ENCODE results near the gene ZNF436. TPM values are rescaled to one million over a fixed set of nuclear protein-coding genes. Genes with fewer than 3 reads are reported as not detected.

The ZNF436 gene
- total RNA-seq, 1 experiment from 2014 or later: 0.52 TPM

GRCh38 chr1:23389837-23390321 is 20.2 kb upstream of the ZNF436 start:
- Mint-ChIP-seq H3K27me3 (ENCODE audit: low read depth) (no peaks in the 10 kb centered on the region), H3K36me3 (ENCODE audit: insufficient read depth in 1 of 3, low read depth in 3 of 3) (no peaks in the 10 kb centered on the region), H3K9me3 (peaks cover 0 to 3% of the 10 kb centered on the region in 2 experiments; a peak in 1 of 5 replicates), H3K4me3 (no peak overlapping the region; a peak in 1 of 5 replicates), H3K4me1 (peaks cover 7 to 11% of the 10 kb centered on the region in 2 experiments), H3K27ac (no peak overlapping the region)
- H2AFZ ChIP-seq (ENCODE audit: low read length): no peak overlapping the region
- no peak overlapping the region for H2AK5ac ChIP-seq (ENCODE audit: insufficient read length, low read length)
- H3K4ac ChIP-seq (ENCODE audit: low read depth, low read length): no peak overlapping the region
- H3K79me2 ChIP-seq (ENCODE audit: insufficient read depth, low read length): no peaks in the 10 kb centered on the region
- H3K4me1 ChIP-seq (ENCODE audit: insufficient read depth, low read length): no peaks in the 10 kb centered on the region; the same call in 1 of the 2 replicates
- DNase-seq: no peak
- peaks cover 34% of the 10 kb centered on the region for H3K27me3 ChIP-seq (ENCODE audit: insufficient read depth, low read length)
- H3K79me1 ChIP-seq (ENCODE audit: insufficient read depth, low read depth, low read length, poor library complexity, severe bottlenecking): no peaks in the 10 kb centered on the region
- H4K91ac ChIP-seq (ENCODE audit: insufficient read length, low read depth, low read length): no peak overlapping the region
- H4K5ac ChIP-seq (ENCODE audit: insufficient read length, low read depth, low read length): no peak overlapping the region
- no peak overlapping the region for H3K9ac ChIP-seq (ENCODE audit: extremely low read depth, insufficient read length, low read length)
- H3K14ac ChIP-seq (ENCODE audit: insufficient read depth, low read length): no peak overlapping the region
- TF ChIP-seq CTCF (conservative IDR thresholded peaks at IDR 0.05): no peak
- no CpG with 5 or more reads among the region's 9 CpGs for WGBS (ENCODE audit: extremely low coverage, insufficient read length, low lambda C conversion rate)
- no peak overlapping the region for H3K23ac ChIP-seq (ENCODE audit: insufficient read length, low read depth, low read length)
- H2BK20ac ChIP-seq (ENCODE audit: low read depth, low read length, poor library complexity, severe bottlenecking): no peak overlapping the region
- no peak overlapping the region for H3K18ac ChIP-seq (ENCODE audit: insufficient read length, low read depth, low read length)
- no peak overlapping the region for H4K8ac ChIP-seq (replicated peaks; ENCODE audit: insufficient read length, low read depth, low read length)
- no peak overlapping the region for H2BK120ac ChIP-seq (ENCODE audit: low read depth, low read length, poor library complexity, severe bottlenecking)
- no peak overlapping the region for H2BK12ac ChIP-seq (ENCODE audit: insufficient read length, low read depth, low read length)
- H2BK5ac ChIP-seq (ENCODE audit: insufficient read length, low read length): no peak overlapping the region
- H3K23me2 ChIP-seq (ENCODE audit: insufficient read length, low read depth, low read length, poor library complexity, severe bottlenecking): no peaks in the 10 kb centered on the region
- no peaks in the 10 kb centered on the region for H4K20me1 ChIP-seq (ENCODE audit: control insufficient read depth, insufficient read depth, insufficient read length)
- no peak overlapping the region for H3K56ac ChIP-seq (ENCODE audit: insufficient read length, low read depth, low read length)
- H2BK15ac ChIP-seq (ENCODE audit: low read depth, low read length): no peak overlapping the region
- peaks cover 7% of the 10 kb centered on the region for H3K9me3 ChIP-seq (ENCODE audit: control insufficient read depth, low read depth, low read length)
- H3T11ph ChIP-seq (ENCODE audit: low read length): no peak overlapping the region
- H3K4me2 ChIP-seq (ENCODE audit: insufficient read depth, insufficient read length, low read length): no peak overlapping the region
- no peak overlapping the region for H3K27ac ChIP-seq (ENCODE audit: insufficient read length, low read depth, low read length)

All from H9 (cell line).